CD4-positive, alpha-beta T cell treated with Interleukin-4 for 4 hours (primary cell): ENCODE results near the gene NUBPL.
"Not testable (repeated sequence)": the region's sequence is repeated elsewhere in the genome, so short reads cannot be mapped to it uniquely, and the experiment has no call there.

ENCODE experiments used
- DNase-seq: peaks from one replicate; pipeline ENCODE4 v3.0.0-alpha.2; 2020

Gene NUBPL

GRCh38 chr14:31825459-31825858 lies 264.3 kb downstream of the NUBPL start:
- DNase-seq = no peak

- no peak for DNase-seq
Measured at GRCh38 chr14:31827325-31827724, 266.1 kb downstream of the NUBPL start.

- no peak for DNase-seq
Measured at GRCh38 chr14:31828946-31829868, 268.0 kb downstream of the NUBPL start.

- no peak for DNase-seq
Measured at GRCh38 chr14:31834616-31835015, 273.4 kb downstream of the NUBPL start.

GRCh38 chr14:31835049-31835448 lies 273.8 kb downstream of the NUBPL start:
- no peak for DNase-seq

- no peak for DNase-seq
Measured at GRCh38 chr14:31837031-31837430, 275.8 kb downstream of the NUBPL start.

- DNase-seq = no peak
Measured at GRCh38 chr14:31842899-31843298, 281.7 kb downstream of the NUBPL start.

GRCh38 chr14:31843361-31844091 lies 282.3 kb downstream of the NUBPL start:
- no peak for DNase-seq

- DNase-seq = no peak
Measured at GRCh38 chr14:31854508-31855075, 293.4 kb downstream of the NUBPL start.

GRCh38 chr14:31855262-31855661 lies 294.1 kb downstream of the NUBPL start:
- no peak for DNase-seq

GRCh38 chr14:31856003-31856402 lies 294.8 kb downstream of the NUBPL start:
- not testable (repeated sequence) for DNase-seq

- no peak for DNase-seq
Measured at GRCh38 chr14:31858868-31859267, 297.7 kb downstream of the NUBPL start.

- no peak for DNase-seq
Measured at GRCh38 chr14:31864937-31865855, 304.0 kb downstream of the NUBPL start.

- DNase-seq = no peak
Measured at GRCh38 chr14:31867570-31867969, 306.4 kb downstream of the NUBPL start.

- not testable (repeated sequence) for DNase-seq
Measured at GRCh38 chr14:31868096-31868495, 306.9 kb downstream of the NUBPL start.

GRCh38 chr14:31876741-31877140 lies 315.5 kb downstream of the NUBPL start:
- no peak for DNase-seq

GRCh38 chr14:31877255-31877798 lies 316.1 kb downstream of the NUBPL start:
- DNase-seq = no peak

GRCh38 chr14:31879661-31880348 lies 318.6 kb downstream of the NUBPL start:
- no peak for DNase-seq

GRCh38 chr14:31880935-31881334 lies 319.7 kb downstream of the NUBPL start:
- DNase-seq = no peak

- no peak for DNase-seq
Measured at GRCh38 chr14:31881531-31882310, 320.5 kb downstream of the NUBPL start.

- DNase-seq = no peak
Measured at GRCh38 chr14:31884238-31884637, 323.0 kb downstream of the NUBPL start.
